Natural killer cell treated with Interleukin-12 subunit alpha and Interleukin-12 subunit beta and Interleukin-15 and Interleukin-18, amount 100 ng/mL, for 72 hours (primary cell): ENCODE results near the gene DQX1. TPM values are rescaled to one million over a fixed set of nuclear protein-coding genes. Genes with fewer than 3 reads are reported as not detected.

Experiments used
- ATAC-seq, 2 donors: fragments of 150-1000 bp; cut with Tn5 transposase in 1 of 2; sonication (Bioruptor Pico), chemical (Tn5 transposase) in 1 of 2; 2 replicates each; pipeline ENCODE4 v1.10.0; 2021
- DNase-seq: peaks from one replicate; pipeline ENCODE4 v3.0.0; 2022; ENCODE audit warnings: low spot score
- H3K27ac Mint-ChIP-seq, 2 donors: 1 replicate in 1 of 2; 2 replicates in 1 of 2; pipeline ENCODE4 v1.8.0; 2022; ENCODE audit warnings: mixed read lengths in 2 of 2, mild to moderate bottlenecking in 1 of 2, moderate library complexity in 1 of 2
- H3K27me3 Mint-ChIP-seq, 2 donors: 1 replicate in 1 of 2; 2 replicates in 1 of 2; pipeline ENCODE4 v1.8.0; 2022; ENCODE audit warnings: mixed read lengths in 2 of 2
- H3K36me3 Mint-ChIP-seq: one replicate; pipeline ENCODE4 v1.8.0; 2022; ENCODE audit warnings: mixed read lengths
- H3K4me1 Mint-ChIP-seq, 2 donors: 1 replicate in 1 of 2; 2 replicates in 1 of 2; pipeline ENCODE4 v1.8.0; 2022; ENCODE audit warnings: low read depth in 2 of 2, mixed read lengths in 2 of 2, mild to moderate bottlenecking in 1 of 2
- H3K4me3 Mint-ChIP-seq: one replicate; pipeline ENCODE4 v1.8.0; 2022; ENCODE audit warnings: mixed read lengths
- H3K9me3 Mint-ChIP-seq: 2 replicates; pipeline ENCODE4 v1.8.0; 2022; ENCODE audit warnings: mixed read lengths
- total RNA-seq, 2 donors: library from RNA; stranded (reverse); gene quantifications; one replicate each; pipeline ENCODE4 v1.2.3, GENCODE V29; 2022

DQX1 gene
- total RNA-seq, 2 donors from 2014 or later = 0.55 to 1.0 TPM

- H3K36me3 Mint-ChIP-seq = peaks cover 12% of the 10 kb centered on the region
- DNase-seq (peak; percentile 48), ATAC-seq (no peak)
- H3K4me3 Mint-ChIP-seq = peak overlapping the region; percentile 79
- peaks cover 62 to 63% of the 10 kb centered on the region in 2 donors for H3K4me1 Mint-ChIP-seq
- H3K27ac Mint-ChIP-seq = peak overlapping the region; percentile 64 to 93
- no peaks in the 10 kb centered on the region for H3K9me3 Mint-ChIP-seq
- H3K27me3 Mint-ChIP-seq = no peaks in the 10 kb centered on the region
Observed at GRCh38 chr2:74503506-74504475, 22.2 kb downstream of the DQX1 start.

GRCh38 chr2:74502720-74503505 is 23.1 kb downstream of the DQX1 start:
- Mint-ChIP-seq H3K27ac (peak overlapping the region; percentile 64 to 93), H3K36me3 (peaks cover 12% of the 10 kb centered on the region), H3K9me3 (no peaks in the 10 kb centered on the region), H3K4me3 (peak overlapping the region; percentile 79), H3K4me1 (peaks cover 61 to 63% of the 10 kb centered on the region in 2 donors), H3K27me3 (no peaks in the 10 kb centered on the region)
- ATAC-seq (peak; percentile 70 to 74), DNase-seq (peak; percentile 88)

- Mint-ChIP-seq H3K27ac (peak overlapping the region; percentile 64 to 93), H3K4me1 (peaks cover 56 to 59% of the 10 kb centered on the region in 2 donors), H3K9me3 (no peaks in the 10 kb centered on the region), H3K36me3 (peaks cover 12% of the 10 kb centered on the region), H3K4me3 (peak overlapping the region; percentile 79), H3K27me3 (no peaks in the 10 kb centered on the region)
- DNase-seq = peak; percentile 34
- ATAC-seq = no peak
Observed at GRCh38 chr2:74502147-74502719, 23.8 kb downstream of the DQX1 start.

- Mint-ChIP-seq H3K4me1 (peaks cover 49 to 51% of the 10 kb centered on the region in 2 donors), H3K27me3 (no peaks in the 10 kb centered on the region), H3K36me3 (peaks cover 9% of the 10 kb centered on the region), H3K4me3 (peak overlapping the region; percentile 79), H3K9me3 (no peaks in the 10 kb centered on the region), H3K27ac (peak overlapping the region in 1 of 2 donors; percentile 93)
- ATAC-seq (no peak), DNase-seq (peak; percentile 29)
Observed at GRCh38 chr2:74501335-74502071, 24.5 kb downstream of the DQX1 start.

- DNase-seq = peak; percentile 40
- Mint-ChIP-seq H3K27me3 (no peaks in the 10 kb centered on the region), H3K9me3 (no peaks in the 10 kb centered on the region), H3K4me3 (peak overlapping the region; percentile 17), H3K27ac (no peak overlapping the region), H3K36me3 (peaks cover 8% of the 10 kb centered on the region), H3K4me1 (peaks cover 42 to 47% of the 10 kb centered on the region in 2 donors)
- ATAC-seq = no peak
Observed at GRCh38 chr2:74500578-74500946, 25.5 kb downstream of the DQX1 start.

GRCh38 chr2:74499940-74500577 is 26.0 kb downstream of the DQX1 start:
- Mint-ChIP-seq H3K9me3 (no peaks in the 10 kb centered on the region), H3K4me1 (peaks cover 38 to 44% of the 10 kb centered on the region in 2 donors), H3K27ac (no peak overlapping the region), H3K4me3 (peak overlapping the region; percentile 17), H3K36me3 (peaks cover 7% of the 10 kb centered on the region), H3K27me3 (no peaks in the 10 kb centered on the region)
- peak; percentile 58 for DNase-seq
- no peak for ATAC-seq

- no peak for ATAC-seq
- H3K27ac Mint-ChIP-seq = peak within 1 kb of the TSS; percentile 83 to 85
- peak within 1 kb of the TSS; percentile 90 for H3K4me3 Mint-ChIP-seq
- peaks cover 31 to 37% of the 10 kb centered on the region in 2 donors for H3K4me1 Mint-ChIP-seq
- no peaks in the 10 kb centered on the region for H3K27me3 Mint-ChIP-seq
- H3K9me3 Mint-ChIP-seq = no peaks in the 10 kb centered on the region
- DNase-seq = peak; percentile 55
- H3K36me3 Mint-ChIP-seq = peaks cover under 1% of the 10 kb centered on the region
Observed at GRCh38 chr2:74499267-74499939, 26.6 kb downstream of the DQX1 start, which contains the start of gene LBX2. Gene LBX2, minus strand, starts transcription at chr2:74499603. Its CDS starts 66 bp downstream, at chr2:74499537.

- H3K27me3 Mint-ChIP-seq = no peaks in the 10 kb centered on the region
- H3K9me3 Mint-ChIP-seq = no peaks in the 10 kb centered on the region
- H3K4me1 Mint-ChIP-seq = peaks cover 24 to 32% of the 10 kb centered on the region in 2 donors
- peaks cover 5% of the 10 kb centered on the region for H3K36me3 Mint-ChIP-seq
- DNase-seq (peak; percentile 61), ATAC-seq (peak; percentile 76)
- H3K4me3 Mint-ChIP-seq = peak overlapping the region; percentile 90
- H3K27ac Mint-ChIP-seq = peak overlapping the region; percentile 83 to 85
Observed at GRCh38 chr2:74498500-74499266, 27.3 kb downstream of the DQX1 start.

- H3K9me3 Mint-ChIP-seq = no peaks in the 10 kb centered on the region
Observed at GRCh38 chr2:74497777-74498499, 28.1 kb downstream of the DQX1 start.

GRCh38 chr2:74496997-74497776 is 28.8 kb downstream of the DQX1 start:
- ATAC-seq (no peak), DNase-seq (peak; percentile 42)
- Mint-ChIP-seq H3K36me3 (peaks cover 7% of the 10 kb centered on the region), H3K4me3 (peak overlapping the region; percentile 90), H3K27ac (peak overlapping the region; percentile 83 to 85), H3K27me3 (no peaks in the 10 kb centered on the region), H3K9me3 (no peaks in the 10 kb centered on the region), H3K4me1 (peaks cover 23 to 28% of the 10 kb centered on the region in 2 donors)

More at GRCh38 chr2:74497777-74498499, 28.1 kb downstream of the DQX1 start:
- ATAC-seq (peak; percentile 66 to 68), DNase-seq (peak; percentile 65)
- Mint-ChIP-seq H3K4me1 (peaks cover 24 to 32% of the 10 kb centered on the region in 2 donors), H3K36me3 (peaks cover 7% of the 10 kb centered on the region), H3K27me3 (no peaks in the 10 kb centered on the region), H3K4me3 (peak overlapping the region; percentile 90), H3K27ac (peak overlapping the region; percentile 83 to 85)
